Liver (tissue), 3 donors: ENCODE data around the gene CLEC2A.

Experiments used
- CTCF ChIP-seq: fragments of 150-350 bp; IDR thresholded peaks from 2 replicates; pipeline ENCODE4 v1.5.1; 2017; ENCODE audit warnings: improper control_type of control experiment, low read depth, low read length; ENCODE audit not compliant: missing input control
- EGR1 ChIP-seq, 2 donors: IDR thresholded peaks; 2 replicates each; pipeline ENCODE4 v1.6.1; 2016 to 2018; ENCODE audit warnings: antibody characterized with exemption in 2 of 2, low read depth in 2 of 2
- GABPA ChIP-seq, 2 donors: IDR thresholded peaks in 1 of 2; conservative IDR thresholded peaks in 1 of 2; 2 replicates each; pipeline ENCODE4 v1.6.1; 2016; ENCODE audit warnings: antibody characterized with exemption in 2 of 2, mild to moderate bottlenecking in 1 of 2, moderate library complexity in 1 of 2
- HNF4A ChIP-seq, 2 donors: conservative IDR thresholded peaks; 2 replicates each; pipeline ENCODE4 v1.6.1; 2016; ENCODE audit warnings: antibody characterized with exemption in 2 of 2, mild to moderate bottlenecking in 2 of 2
- HNF4G ChIP-seq: IDR thresholded peaks from 2 replicates; pipeline ENCODE4 v1.6.1; 2016; ENCODE audit warnings: antibody characterized with exemption
- JUND ChIP-seq, 2 donors: IDR thresholded peaks; 2 replicates each; pipeline ENCODE4 v1.6.1; 2016; ENCODE audit warnings: antibody characterized with exemption in 2 of 2
- MAX ChIP-seq: IDR thresholded peaks from 2 replicates; pipeline ENCODE4 v1.6.1; 2016; ENCODE audit warnings: antibody characterized with exemption
- RAD21 ChIP-seq, 2 donors: IDR thresholded peaks; 2 replicates each; pipeline ENCODE4 v1.6.1; 2016; ENCODE audit warnings: antibody characterized with exemption in 2 of 2, mild to moderate bottlenecking in 2 of 2
- REST ChIP-seq: IDR thresholded peaks from 2 replicates; pipeline ENCODE4 v1.6.1; 2016; ENCODE audit warnings: antibody characterized with exemption, mild to moderate bottlenecking
- RXRA ChIP-seq, 2 donors: IDR thresholded peaks; 2 replicates each; pipeline ENCODE4 v1.6.1; 2017 to 2018; ENCODE audit warnings: antibody characterized with exemption in 2 of 2, mild to moderate bottlenecking in 1 of 2
- SP1 ChIP-seq: IDR thresholded peaks from 2 replicates; pipeline ENCODE4 v1.6.1; 2018; ENCODE audit warnings: antibody characterized with exemption, mild to moderate bottlenecking
- TAF1 ChIP-seq: conservative IDR thresholded peaks from 2 replicates; pipeline ENCODE4 v1.6.1; 2016; ENCODE audit warnings: antibody characterized with exemption, mild to moderate bottlenecking
- YY1 ChIP-seq: IDR thresholded peaks from 2 replicates; pipeline ENCODE4 v1.6.1; 2016; ENCODE audit warnings: antibody characterized with exemption, mild to moderate bottlenecking
- ZBTB33 ChIP-seq: IDR thresholded peaks from 2 replicates; pipeline ENCODE4 v1.6.1; 2016; ENCODE audit warnings: antibody characterized with exemption
- donor health status: healthy.
- donor health status: healthy.

GRCh38 chr12:9925705-9926393 lies 6.3 kb downstream of the CLEC2A start:
- TF ChIP-seq CTCF (peak; percentile 52), EGR1 (IDR thresholded peaks at IDR 0.05; ENCODE audit: low read depth in 2 of 2) (no peak), RXRA (IDR thresholded peaks at IDR 0.05) (peak; percentile 22 to 56), MAX (no peak), JUND (IDR thresholded peaks at IDR 0.05) (no peak), REST (no peak), SP1 (no peak), HNF4A (conservative IDR thresholded peaks at IDR 0.05) (no peak), TAF1 (no peak), YY1 (no peak), RAD21 (IDR thresholded peaks at IDR 0.05) (peak; percentile 92 to 94), GABPA (IDR thresholded peaks at IDR 0.05 in 1 of 2, conservative IDR thresholded peaks at IDR 0.05 in 1 of 2) (no peak), HNF4G (no peak), ZBTB33 (no peak)
